ENCODE data around the gene CACNA2D3.

DNA sequence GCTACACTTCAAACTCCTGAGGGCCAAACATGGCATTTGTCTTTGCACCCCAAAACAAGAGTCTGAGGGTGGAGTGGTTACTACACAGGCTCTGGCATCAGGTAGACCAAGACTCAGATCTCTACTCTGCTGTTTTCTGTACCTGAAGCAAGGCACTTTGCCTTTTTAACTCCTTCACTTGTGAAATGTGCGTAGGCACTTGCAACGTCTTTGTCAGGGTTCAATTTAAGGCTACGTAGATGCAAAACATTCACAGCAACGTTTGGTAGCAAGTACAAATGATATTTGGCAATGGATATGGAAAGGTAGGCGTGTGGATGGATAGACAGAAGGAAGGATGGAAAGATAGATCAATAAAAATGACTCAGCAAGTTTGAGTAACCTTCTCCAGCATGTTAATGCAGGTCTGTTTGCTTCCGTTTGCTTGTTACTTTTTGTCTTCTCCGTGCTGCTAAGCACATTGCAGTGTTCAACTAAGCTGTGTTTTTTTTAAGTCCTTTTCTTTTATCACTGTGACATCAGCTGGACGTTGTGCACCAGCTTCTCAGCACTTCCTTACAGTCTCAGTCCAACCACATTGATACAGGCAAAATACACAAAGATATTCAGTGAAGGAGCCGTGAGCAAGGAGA lies 704.8 kb downstream of the CACNA2D3 start:
- no peak for TF ChIP-seq POLR2A (IDR thresholded peaks at IDR 0.05)
- TF ChIP-seq, protein P1, sequence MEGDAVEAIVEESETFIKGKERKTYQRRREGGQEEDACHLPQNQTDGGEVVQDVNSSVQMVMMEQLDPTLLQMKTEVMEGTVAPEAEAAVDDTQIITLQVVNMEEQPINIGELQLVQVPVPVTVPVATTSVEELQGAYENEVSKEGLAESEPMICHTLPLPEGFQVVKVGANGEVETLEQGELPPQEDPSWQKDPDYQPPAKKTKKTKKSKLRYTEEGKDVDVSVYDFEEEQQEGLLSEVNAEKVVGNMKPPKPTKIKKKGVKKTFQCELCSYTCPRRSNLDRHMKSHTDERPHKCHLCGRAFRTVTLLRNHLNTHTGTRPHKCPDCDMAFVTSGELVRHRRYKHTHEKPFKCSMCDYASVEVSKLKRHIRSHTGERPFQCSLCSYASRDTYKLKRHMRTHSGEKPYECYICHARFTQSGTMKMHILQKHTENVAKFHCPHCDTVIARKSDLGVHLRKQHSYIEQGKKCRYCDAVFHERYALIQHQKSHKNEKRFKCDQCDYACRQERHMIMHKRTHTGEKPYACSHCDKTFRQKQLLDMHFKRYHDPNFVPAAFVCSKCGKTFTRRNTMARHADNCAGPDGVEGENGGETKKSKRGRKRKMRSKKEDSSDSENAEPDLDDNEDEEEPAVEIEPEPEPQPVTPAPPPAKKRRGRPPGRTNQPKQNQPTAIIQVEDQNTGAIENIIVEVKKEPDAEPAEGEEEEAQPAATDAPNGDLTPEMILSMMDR (IDR thresholded peaks at IDR 0.05), result no peak

Measured in upper lobe of left lung (tissue), 4 donors.